HT-29 (cell line): Measurements from ENCODE around the gene SEZ6. TPM values are rescaled to one million over a fixed set of nuclear protein-coding genes. Genes with fewer than 3 reads are reported as not detected.

ENCODE experiments used
- DNase-seq: peaks from one replicate; pipeline ENCODE4 v3.0.0-alpha.2; 2015; ENCODE audit warnings: low spot score
- total RNA-seq: library from RNA; depleted of rRNA; stranded (reverse); fragments of >200 nt; shearing (Covaris generic); gene quantifications from 2 replicates; pipeline ENCODE4 v1.2.3, GENCODE V29; 2014; rRNA removed

SEZ6 gene
- 0.05 TPM in 1 of 2 replicates, not detected in the other for total RNA-seq

- no peak for DNase-seq
Observed at GRCh38 chr17:29005936-29006511, at the start of gene SEZ6. SEZ6 (minus strand) TSS chr17:29006033; CDS start chr17:29005869, 164 bp downstream.

GRCh38 chr17:29054835-29055234 is 49.0 kb upstream of the SEZ6 start:
- no peak for DNase-seq

- DNase-seq, result no peak
Observed at GRCh38 chr17:29051731-29052130, 45.9 kb upstream of the SEZ6 start.

GRCh38 chr17:29051194-29051593 is 45.4 kb upstream of the SEZ6 start:
- DNase-seq, result no peak

- no peak for DNase-seq
Observed at GRCh38 chr17:29050176-29050575, 44.3 kb upstream of the SEZ6 start.

- DNase-seq, result no peak
Observed at GRCh38 chr17:29049541-29050145, 43.8 kb upstream of the SEZ6 start.

GRCh38 chr17:29048440-29049368 is 42.9 kb upstream of the SEZ6 start:
- DNase-seq, result no peak

- DNase-seq, result no peak
Observed at GRCh38 chr17:29046473-29046839, 40.6 kb upstream of the SEZ6 start.

GRCh38 chr17:29045734-29046472 is 40.1 kb upstream of the SEZ6 start:
- no peak for DNase-seq

- no peak for DNase-seq
Observed at GRCh38 chr17:29045026-29045425, 39.2 kb upstream of the SEZ6 start.

- DNase-seq, result no peak
Observed at GRCh38 chr17:29043539-29044145, 37.8 kb upstream of the SEZ6 start.

- peak; percentile 38 for DNase-seq
Observed at GRCh38 chr17:29042679-29043538, 37.1 kb upstream of the SEZ6 start, which contains the start of gene PIPOX. PIPOX (plus strand) TSS chr17:29043141; CDS start chr17:29043226, 85 bp downstream.

GRCh38 chr17:29042026-29042678 is 36.3 kb upstream of the SEZ6 start:
- DNase-seq, result no peak

GRCh38 chr17:29041571-29041970 is 35.7 kb upstream of the SEZ6 start:
- DNase-seq, result no peak

GRCh38 chr17:29041091-29041490 is 35.3 kb upstream of the SEZ6 start:
- no peak for DNase-seq

GRCh38 chr17:29039764-29040598 is 34.1 kb upstream of the SEZ6 start:
- no peak for DNase-seq

GRCh38 chr17:29038085-29038795 is 32.4 kb upstream of the SEZ6 start:
- DNase-seq, result no peak

- no peak for DNase-seq
Observed at GRCh38 chr17:29037739-29038084, 31.9 kb upstream of the SEZ6 start.
